HepG2 (cell line): ENCODE data around the gene CFAP100. TPM values are rescaled to one million over a fixed set of nuclear protein-coding genes. Genes with fewer than 3 reads are reported as not detected.

ENCODE experiments used
- CHD4 ChIP-seq: fragments of 200-600 bp; sonication (generic); IDR thresholded peaks from 2 replicates; pipeline ENCODE4 v1.7.0; 2017; ENCODE audit warnings: mild to moderate bottlenecking, low read length, borderline replicate concordance
- GZF1 ChIP-seq: sonication (generic); formaldehyde crosslinking; IDR thresholded peaks from 2 replicates; pipeline ENCODE4 v1.5.1; 2020; ENCODE audit warnings: mild to moderate bottlenecking, missing genetic modification reagents
- HDAC1 ChIP-seq: sonication (generic); formaldehyde crosslinking; IDR thresholded peaks from 2 replicates; pipeline ENCODE4 v1.5.1; 2020; ENCODE audit warnings: mild to moderate bottlenecking, missing genetic modification reagents
- JUNB ChIP-seq: sonication (generic); formaldehyde crosslinking; IDR thresholded peaks from 2 replicates; pipeline ENCODE4 v1.8.0; 2022; ENCODE audit warnings: missing genetic modification reagents, mild to moderate bottlenecking, borderline replicate concordance
- KLF15 ChIP-seq: sonication (generic); formaldehyde crosslinking; IDR thresholded peaks from 2 replicates; pipeline ENCODE4 v1.8.1; 2023; ENCODE audit warnings: borderline replicate concordance, mild to moderate bottlenecking, inconsistent platforms, missing genetic modification reagents, mixed read lengths
- MAF1 ChIP-seq: sonication (generic); formaldehyde crosslinking; IDR thresholded peaks from 2 replicates; pipeline ENCODE4 v1.5.0; 2020; ENCODE audit warnings: missing genetic modification reagents, borderline replicate concordance
- MXD3 ChIP-seq: IDR thresholded peaks from 2 replicates; pipeline ENCODE4 v1.6.1; 2016; ENCODE audit warnings: mild to moderate bottlenecking, missing biosample characterization, missing genetic modification reagents
- NFATC3 ChIP-seq: sonication (generic); formaldehyde crosslinking; IDR thresholded peaks from 2 replicates; pipeline ENCODE4 v1.5.1; 2020; ENCODE audit warnings: mild to moderate bottlenecking, missing genetic modification reagents
- PAXIP1 ChIP-seq: sonication (generic); formaldehyde crosslinking; conservative IDR thresholded peaks from 2 replicates; pipeline ENCODE4 v1.4.0; 2020; ENCODE audit warnings: mild to moderate bottlenecking, missing genetic modification reagents, moderate library complexity
- POGZ ChIP-seq: sonication (generic); formaldehyde crosslinking; IDR thresholded peaks from 2 replicates; pipeline ENCODE4 v1.4.0; 2020; ENCODE audit warnings: mild to moderate bottlenecking, missing genetic modification reagents
- RBM39 ChIP-seq: fragments of 200-400 bp; formaldehyde crosslinking; IDR thresholded peaks from one replicate; pipeline ENCODE4 v1.6.1; 2018; ENCODE audit warnings: antibody characterized with exemption, mild to moderate bottlenecking, low read depth, low read length; ENCODE audit not compliant: poor library complexity, severe bottlenecking
- RNF219 ChIP-seq: sonication (generic); formaldehyde crosslinking; IDR thresholded peaks from 2 replicates; pipeline ENCODE4 v1.5.0; 2020; ENCODE audit warnings: mild to moderate bottlenecking, missing genetic modification reagents
- SP1 ChIP-seq, 2 experiments: fragments of 450-650 bp in 1 of 2; sonication (generic) in 1 of 2; formaldehyde crosslinking in 1 of 2; IDR thresholded peaks; 2 replicates each; pipeline versions ENCODE4 v1.4.0 to v1.6.1; 2016 to 2020; ENCODE audit warnings: missing genetic modification reagents in 1 of 2
- SP140L ChIP-seq: sonication (generic); formaldehyde crosslinking; IDR thresholded peaks from 2 replicates; pipeline ENCODE4 v1.4.0; 2020; ENCODE audit warnings: missing genetic modification reagents, borderline replicate concordance
- TRIM24 ChIP-seq: sonication (generic); formaldehyde crosslinking; IDR thresholded peaks from 2 replicates; pipeline ENCODE4 v1.8.0; 2022; ENCODE audit warnings: mild to moderate bottlenecking, missing genetic modification reagents
- YY1 ChIP-seq: IDR thresholded peaks from 2 replicates; pipeline ENCODE4 v1.6.1; 2011; ENCODE audit warnings: low read length, low read depth, moderate library complexity, mild to moderate bottlenecking; ENCODE audit not compliant: insufficient read depth, insufficient replicate concordance
- ZNF143 ChIP-seq: sonication (generic); formaldehyde crosslinking; IDR thresholded peaks from 2 replicates; pipeline ENCODE4 v1.4.0; 2020; ENCODE audit warnings: missing genetic modification reagents
- ZNF17 ChIP-seq: sonication (generic); formaldehyde crosslinking; IDR thresholded peaks from 2 replicates; pipeline ENCODE4 v1.5.0; 2020; ENCODE audit warnings: mild to moderate bottlenecking, missing genetic modification reagents
- ZNF44 ChIP-seq: sonication (generic); formaldehyde crosslinking; IDR thresholded peaks from 2 replicates; pipeline ENCODE4 v1.5.1; 2020; ENCODE audit warnings: mild to moderate bottlenecking, missing genetic modification reagents
- ZNF484 ChIP-seq: sonication (generic); formaldehyde crosslinking; IDR thresholded peaks from 2 replicates; pipeline ENCODE4 v1.5.1; 2020; ENCODE audit warnings: mild to moderate bottlenecking, low read depth, missing genetic modification reagents, borderline replicate concordance
- ZNF850 ChIP-seq: sonication (generic); formaldehyde crosslinking; conservative IDR thresholded peaks from 2 replicates; pipeline ENCODE4 v1.9.0; 2021; ENCODE audit warnings: mild to moderate bottlenecking, missing genetic modification reagents
- polyA plus RNA-seq, 8 experiments: library from polyadenylated mRNA; depleted of rRNA in 3 of 8; stranded (reverse) in 7 of 8; unstranded in 1 of 8; fragments of >200 nt; fragmentation: Illumina TruSeq in 4 of 8; extraction: Trizol in 4 of 8; gene quantifications; 2 replicates each; pipeline versions ENCODE4 v1.2.1 to v1.2.3, GENCODE V29; 2011 to 2016; ENCODE audit warnings: low read depth in 4 of 8, missing spikeins in 1 of 8, mixed read lengths in 1 of 8; ENCODE audit not compliant: insufficient read depth in 1 of 8
- total RNA-seq, 5 experiments: library from RNA; depleted of rRNA; stranded (reverse); fragments of >200 nt; fragmentation: Illumina TruSeq; extraction: Trizol; gene quantifications; 2 replicates each; pipeline ENCODE4 v1.2.3, GENCODE V29; 2016; ENCODE audit warnings: low read depth in 1 of 5
- TF ChIP-seq, protein P1 (sequence below): sonication (generic); formaldehyde crosslinking; IDR thresholded peaks from 2 replicates; pipeline ENCODE4 v1.8.1; 2023; ENCODE audit warnings: mild to moderate bottlenecking, missing genetic modification reagents

Gene CFAP100
- total and polyA plus RNA-seq, 2 of the 13 experiments (the other 11 are each of a cell fraction or from before 2014, with no cell fraction given), result 0.32 TPM; not detected in 1

DNA sequence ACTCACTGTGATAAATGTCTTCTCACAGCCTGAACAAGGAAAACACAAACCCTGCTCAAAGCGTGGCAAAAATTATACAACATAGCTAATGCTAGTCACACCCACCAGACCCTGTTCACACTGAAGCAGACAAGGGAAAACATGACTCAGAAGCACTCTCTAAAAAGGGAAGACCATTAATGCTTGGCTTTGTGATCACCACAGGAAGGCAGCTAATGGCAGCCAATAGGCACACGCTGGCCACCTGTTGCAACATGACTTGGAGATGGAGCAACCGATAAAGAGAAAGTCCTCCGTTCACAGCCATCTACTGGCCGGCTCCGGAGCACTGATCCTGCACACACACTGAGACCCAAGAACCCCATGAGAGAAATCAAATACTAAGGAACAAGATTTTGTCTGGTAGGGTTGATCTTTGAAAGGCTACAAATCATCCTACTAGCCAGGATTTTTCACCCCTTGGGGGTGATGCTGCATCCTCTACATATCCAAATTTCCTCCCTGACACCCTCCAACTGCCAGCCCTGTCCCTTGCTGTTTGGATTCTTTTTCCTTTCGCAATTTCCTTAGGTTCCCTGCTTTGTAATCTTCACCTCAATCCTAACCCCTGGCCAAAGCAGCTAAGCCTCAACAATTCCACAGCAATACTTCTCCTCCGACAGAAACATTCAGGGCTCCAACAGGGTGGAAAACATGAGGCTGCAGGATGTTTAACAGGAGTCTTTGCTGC lies 77.7 kb downstream of the CFAP100 start (continued):
- TF ChIP-seq MXD3 (CRISPR knock-in tag), result no peak
- no peak for TF ChIP-seq KLF15 (CRISPR knock-in tag)
- TF ChIP-seq SP1 (IDR thresholded peaks at IDR 0.05), result no peak
- TF ChIP-seq SP1 (CRISPR knock-in tag; IDR thresholded peaks at IDR 0.05), result no peak
- no peak for TF ChIP-seq ZNF44 (CRISPR knock-in tag)
- no peak for TF ChIP-seq ZNF484 (CRISPR knock-in tag)
- TF ChIP-seq PAXIP1 (CRISPR knock-in tag), result no peak
- 0 out of 2 replicates have a peak, but pooled peaks have one; percentile 29 for TF ChIP-seq ZNF143 (CRISPR knock-in tag)
- no peak for TF ChIP-seq SP140L (CRISPR knock-in tag)
- no peak for TF ChIP-seq TRIM24
- TF ChIP-seq GZF1 (CRISPR knock-in tag), result no peak
- TF ChIP-seq RBM39, result no peak
- TF ChIP-seq, protein P1, sequence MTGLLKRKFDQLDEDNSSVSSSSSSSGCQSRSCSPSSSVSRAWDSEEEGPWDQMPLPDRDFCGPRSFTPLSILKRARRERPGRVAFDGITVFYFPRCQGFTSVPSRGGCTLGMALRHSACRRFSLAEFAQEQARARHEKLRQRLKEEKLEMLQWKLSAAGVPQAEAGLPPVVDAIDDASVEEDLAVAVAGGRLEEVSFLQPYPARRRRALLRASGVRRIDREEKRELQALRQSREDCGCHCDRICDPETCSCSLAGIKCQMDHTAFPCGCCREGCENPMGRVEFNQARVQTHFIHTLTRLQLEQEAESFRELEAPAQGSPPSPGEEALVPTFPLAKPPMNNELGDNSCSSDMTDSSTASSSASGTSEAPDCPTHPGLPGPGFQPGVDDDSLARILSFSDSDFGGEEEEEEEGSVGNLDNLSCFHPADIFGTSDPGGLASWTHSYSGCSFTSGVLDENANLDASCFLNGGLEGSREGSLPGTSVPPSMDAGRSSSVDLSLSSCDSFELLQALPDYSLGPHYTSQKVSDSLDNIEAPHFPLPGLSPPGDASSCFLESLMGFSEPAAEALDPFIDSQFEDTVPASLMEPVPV, result no peak
- TF ChIP-seq MAF1 (CRISPR knock-in tag), result no peak
- no peak for TF ChIP-seq NFATC3 (CRISPR knock-in tag)
- peak; percentile 49; the same call in 1 of the 2 replicates for TF ChIP-seq POGZ (CRISPR knock-in tag)
- peak; percentile 56 for TF ChIP-seq YY1
- no peak for TF ChIP-seq ZNF17
- TF ChIP-seq RNF219 (CRISPR knock-in tag), result no peak
- TF ChIP-seq ZNF850, result no peak
- no peak; the same call in 1 of the 2 replicates for TF ChIP-seq HDAC1 (CRISPR knock-in tag)
- TF ChIP-seq CHD4, result no peak
- peak; percentile 56; the same call in 1 of the 2 replicates for TF ChIP-seq JUNB (CRISPR knock-in tag)
